Measurements from ENCODE around the gene MON2. TPM values are rescaled to one million over a fixed set of nuclear protein-coding genes. Genes with fewer than 3 reads are reported as not detected.

The MON2 gene
- total and polyA plus RNA-seq, 2 of the 13 experiments (the other 11 are each of a cell fraction or from before 2014, with no cell fraction given) = 10.5 to 24.8 TPM

- no peak for TF ChIP-seq NR2C2 (CRISPR knock-in tag; IDR thresholded peaks at IDR 0.05; ENCODE audit: borderline replicate concordance)
- TF ChIP-seq ZNF550 (CRISPR knock-in tag; IDR thresholded peaks at IDR 0.05; ENCODE audit: borderline replicate concordance) = no peak
- TF ChIP-seq FOXK1 (CRISPR knock-in tag; IDR thresholded peaks at IDR 0.05; ENCODE audit: borderline replicate concordance, low read depth) = no peak
- TF ChIP-seq RELA (CRISPR knock-in tag; IDR thresholded peaks at IDR 0.05) = no peak
- no peak for TF ChIP-seq IRX3 (CRISPR knock-in tag; IDR thresholded peaks at IDR 0.05; ENCODE audit: borderline replicate concordance, low read depth)
- no peak for TF ChIP-seq RARA (CRISPR knock-in tag; IDR thresholded peaks at IDR 0.05)
- TF ChIP-seq ATAD3A (CRISPR knock-in tag; IDR thresholded peaks at IDR 0.05) = no peak
- TF ChIP-seq HHEX (CRISPR knock-in tag; IDR thresholded peaks at IDR 0.05) = no peak
- TF ChIP-seq MEF2D (CRISPR knock-in tag; IDR thresholded peaks at IDR 0.05) = 0 out of 2 replicates have a peak, but pooled peaks have one; percentile 62
- TF ChIP-seq NR1H2 (CRISPR knock-in tag; IDR thresholded peaks at IDR 0.05; ENCODE audit: borderline replicate concordance, low read depth) = peak; percentile 59; the same call in 1 of the 2 replicates
- no peak; the same call in 1 of the 2 replicates for TF ChIP-seq NCOA1 (CRISPR knock-in tag; IDR thresholded peaks at IDR 0.05)
- TF ChIP-seq DBP (CRISPR knock-in tag; IDR thresholded peaks at IDR 0.05; ENCODE audit: not compliant biosample characterization) = no peak
- no peak for TF ChIP-seq ZBTB42 (CRISPR knock-in tag; IDR thresholded peaks at IDR 0.05)
- no peak for TF ChIP-seq ZNF609 (CRISPR knock-in tag; IDR thresholded peaks at IDR 0.05; ENCODE audit: borderline replicate concordance)
- TF ChIP-seq ARNT2 (CRISPR knock-in tag; IDR thresholded peaks at IDR 0.05; ENCODE audit: low read depth) = no peak
- TF ChIP-seq HES4 (CRISPR knock-in tag; IDR thresholded peaks at IDR 0.05; ENCODE audit: borderline replicate concordance) = no peak
- no peak for TF ChIP-seq ZNF816 (CRISPR knock-in tag; IDR thresholded peaks at IDR 0.05; ENCODE audit: borderline replicate concordance)
- no peak for TF ChIP-seq ZNF143 (CRISPR knock-in tag; IDR thresholded peaks at IDR 0.05)
- TF ChIP-seq ZNF230 (CRISPR knock-in tag; IDR thresholded peaks at IDR 0.05) = 0 out of 2 replicates have a peak, but pooled peaks have one; percentile 34
- no peak for TF ChIP-seq ZBTB44 (CRISPR knock-in tag; IDR thresholded peaks at IDR 0.05)
- TF ChIP-seq ZNF121 (CRISPR knock-in tag; IDR thresholded peaks at IDR 0.05) = no peak
- TF ChIP-seq SCMH1 (CRISPR knock-in tag; IDR thresholded peaks at IDR 0.05; ENCODE audit: borderline replicate concordance) = no peak
- no peak for TF ChIP-seq NFE2L1 (CRISPR knock-in tag; IDR thresholded peaks at IDR 0.05; ENCODE audit: borderline replicate concordance)
Observed at GRCh38 chr12:62631471-62632410, 165.1 kb downstream of the MON2 start (continued).
